ENCODE measurements around the gene PEX14. TPM values are rescaled to one million over a fixed set of nuclear protein-coding genes. Genes with fewer than 3 reads are reported as not detected.

Gene PEX14
- total and polyA plus RNA-seq, 8 donors = 8.2 to 26.3 (median 12.6) TPM

DNA sequence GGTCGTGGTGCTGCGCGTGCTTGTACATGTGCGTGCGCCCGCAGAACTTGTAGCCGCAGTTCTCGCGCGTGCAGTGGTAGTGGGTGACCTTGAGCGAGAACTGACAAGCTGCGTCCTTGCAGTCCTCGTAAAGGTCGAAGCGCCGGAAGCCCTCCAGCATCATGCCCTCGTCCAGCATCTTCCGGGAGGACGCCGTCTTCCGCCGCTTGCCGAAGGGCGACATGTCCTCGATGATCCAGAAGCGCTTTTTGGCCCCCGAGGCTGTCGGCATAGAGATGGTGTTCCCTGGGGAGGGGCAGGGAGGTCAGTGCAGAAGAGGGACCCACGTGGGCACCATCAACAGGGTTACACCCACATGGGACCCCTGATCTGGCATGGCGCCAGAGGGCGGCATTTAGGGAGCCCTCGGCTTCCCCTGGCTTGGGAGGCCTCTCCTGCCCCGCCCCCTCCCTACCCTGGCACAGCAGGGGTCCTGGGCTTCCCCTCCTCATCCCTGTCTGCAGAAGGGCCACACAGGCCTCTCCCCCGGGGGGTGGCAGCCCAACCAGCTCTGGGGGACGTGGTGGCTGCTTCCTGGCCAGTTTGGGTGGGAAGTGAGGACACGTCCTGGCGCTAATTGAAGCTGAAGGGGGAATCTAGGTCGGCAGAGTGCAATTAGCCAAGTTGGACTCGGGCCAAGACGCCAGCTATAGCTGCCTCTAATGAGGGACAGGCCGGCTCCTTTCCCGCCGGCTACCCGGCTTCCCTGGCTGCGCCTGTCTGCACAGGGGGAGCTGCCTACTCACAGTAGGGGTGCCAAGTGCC, 165.2 kb downstream of the PEX14 start:
- Histone ChIP-seq H3K9me3 (no peaks in the 10 kb centered on the region), H3K36me3 (peaks cover 29 to 65% (median 59%) of the 10 kb centered on the region in 4 donors), H3K4me3 (no peak overlapping the region), H3K4me1 (peaks cover 37 to 75% (median 62%) of the 10 kb centered on the region in 4 donors), H3K27me3 (peaks cover 0 to 8% (median 4%) of the 10 kb centered on the region in 3 donors), H3K27ac (peak overlapping the region; percentile 52 to 80 (median 61))
- no peak for TF ChIP-seq EP300 (IDR thresholded peaks at IDR 0.05)
- TF ChIP-seq, protein P1, sequence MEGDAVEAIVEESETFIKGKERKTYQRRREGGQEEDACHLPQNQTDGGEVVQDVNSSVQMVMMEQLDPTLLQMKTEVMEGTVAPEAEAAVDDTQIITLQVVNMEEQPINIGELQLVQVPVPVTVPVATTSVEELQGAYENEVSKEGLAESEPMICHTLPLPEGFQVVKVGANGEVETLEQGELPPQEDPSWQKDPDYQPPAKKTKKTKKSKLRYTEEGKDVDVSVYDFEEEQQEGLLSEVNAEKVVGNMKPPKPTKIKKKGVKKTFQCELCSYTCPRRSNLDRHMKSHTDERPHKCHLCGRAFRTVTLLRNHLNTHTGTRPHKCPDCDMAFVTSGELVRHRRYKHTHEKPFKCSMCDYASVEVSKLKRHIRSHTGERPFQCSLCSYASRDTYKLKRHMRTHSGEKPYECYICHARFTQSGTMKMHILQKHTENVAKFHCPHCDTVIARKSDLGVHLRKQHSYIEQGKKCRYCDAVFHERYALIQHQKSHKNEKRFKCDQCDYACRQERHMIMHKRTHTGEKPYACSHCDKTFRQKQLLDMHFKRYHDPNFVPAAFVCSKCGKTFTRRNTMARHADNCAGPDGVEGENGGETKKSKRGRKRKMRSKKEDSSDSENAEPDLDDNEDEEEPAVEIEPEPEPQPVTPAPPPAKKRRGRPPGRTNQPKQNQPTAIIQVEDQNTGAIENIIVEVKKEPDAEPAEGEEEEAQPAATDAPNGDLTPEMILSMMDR (IDR thresholded peaks at IDR 0.05) = no peak
- no peak for TF ChIP-seq POLR2AphosphoS5 (IDR thresholded peaks at IDR 0.05)
- TF ChIP-seq POLR2A (IDR thresholded peaks at IDR 0.05) = no peak
- peak; percentile 55 to 76 for DNase-seq
- 76 to 86% (median 81%) methylated on average over 37 to 45 of the region's 45 CpGs for whole genome bisulfite sequencing, 5 donors
- intact Hi-C loops (cut with DNase I; ENCODE audit: low total_unique reads) = no loop called here

DNA sequence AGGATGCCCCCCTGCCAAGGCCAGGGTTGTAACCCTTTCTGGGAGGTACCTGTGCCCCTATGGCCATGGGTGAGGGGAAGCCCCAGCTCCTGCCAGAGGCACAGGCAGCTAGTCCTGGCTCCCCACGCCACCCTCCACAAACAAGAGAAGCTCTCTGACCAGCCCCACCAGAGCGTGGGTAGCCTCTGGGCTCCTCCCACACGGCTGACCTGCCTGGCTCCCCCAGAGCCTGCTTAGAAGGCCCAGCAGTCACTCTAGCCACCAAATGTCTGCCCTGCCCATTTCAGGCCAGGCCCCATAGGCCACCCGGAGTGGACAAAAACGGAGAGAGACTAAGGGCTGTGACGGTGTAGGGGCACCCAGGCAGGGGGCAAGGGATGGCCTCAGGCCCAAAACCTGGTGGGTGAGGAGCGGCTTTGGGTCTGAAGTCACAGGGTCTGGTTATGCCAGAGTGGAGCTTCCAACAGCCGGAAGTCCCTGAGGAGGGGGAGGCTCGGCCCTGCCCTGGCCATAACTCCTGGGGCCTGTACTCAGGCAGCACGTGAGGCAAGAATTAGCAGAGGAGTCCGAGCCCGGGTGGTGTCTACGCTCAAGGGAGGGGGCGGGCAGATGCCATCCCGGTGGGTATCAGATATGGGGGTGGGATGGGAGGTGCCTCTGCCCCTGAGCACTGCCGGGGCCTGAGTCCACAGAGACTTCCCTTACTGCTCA, 166.2 kb downstream of the PEX14 start:
- Histone ChIP-seq H3K36me3 (peaks cover 38 to 76% (median 69%) of the 10 kb centered on the region in 4 donors), H3K27me3 (peaks cover 0 to 8% (median 4%) of the 10 kb centered on the region in 3 donors), H3K27ac (peak overlapping the region; percentile 52 to 80 (median 61)), H3K9me3 (no peaks in the 10 kb centered on the region), H3K4me1 (peaks cover 28 to 66% (median 52%) of the 10 kb centered on the region in 4 donors), H3K4me3 (no peak overlapping the region)
- TF ChIP-seq POLR2AphosphoS5 (IDR thresholded peaks at IDR 0.05) (no peak), POLR2A (IDR thresholded peaks at IDR 0.05) (no peak), EP300 (IDR thresholded peaks at IDR 0.05) (no peak)
- TF ChIP-seq, protein P1 (IDR thresholded peaks at IDR 0.05) = no peak
- DNase-seq = no peak
- 54 to 79% (median 59%) methylated on average over 11 to 16 of the region's 16 CpGs for WGBS, 5 donors
- intact Hi-C loops (cut with DNase I; ENCODE audit: low total_unique reads) = no loop called here

DNA sequence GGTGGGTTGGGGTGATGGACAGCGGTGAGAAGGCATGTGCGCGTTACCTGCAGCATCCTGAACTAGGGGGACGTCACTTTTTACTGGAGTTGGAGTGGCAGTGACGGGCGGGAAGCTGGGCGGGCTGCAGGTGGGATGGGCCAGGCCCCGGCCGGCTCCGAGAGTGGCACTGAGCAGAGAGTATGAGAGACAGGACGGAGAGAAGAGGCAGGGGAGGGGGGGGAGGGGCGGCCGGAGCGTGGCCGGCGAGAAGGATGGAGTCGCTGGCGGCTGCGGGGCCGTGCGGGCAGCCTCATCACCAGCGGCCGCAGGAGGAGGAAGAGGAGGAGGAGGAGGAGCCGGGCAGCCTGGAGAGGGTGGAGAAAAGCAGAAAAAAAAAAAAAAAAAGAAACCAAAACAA, 167.2 kb downstream of the PEX14 start:
- Histone ChIP-seq H3K27ac (peak overlapping the region in 4 of 5 donors; percentile 52 to 80 (median 62)), H3K9me3 (no peaks in the 10 kb centered on the region), H3K4me3 (no peak overlapping the region), H3K27me3 (peaks cover 0 to 8% (median 4%) of the 10 kb centered on the region in 3 donors), H3K36me3 (peaks cover 39 to 85% (median 75%) of the 10 kb centered on the region in 4 donors), H3K4me1 (peaks cover 35 to 71% (median 52%) of the 10 kb centered on the region in 4 donors)
- TF ChIP-seq EP300 (IDR thresholded peaks at IDR 0.05) (no peak), POLR2A (IDR thresholded peaks at IDR 0.05) (no peak), POLR2AphosphoS5 (IDR thresholded peaks at IDR 0.05) (no peak)
- TF ChIP-seq, protein P1 (IDR thresholded peaks at IDR 0.05) = no peak
- intact Hi-C loops (cut with DNase I; ENCODE audit: low total_unique reads) = no loop called here
- no peak for DNase-seq
- WGBS, 5 donors = 73 to 89% (median 83%) methylated on average over 24 of the region's 24 CpGs

DNA sequence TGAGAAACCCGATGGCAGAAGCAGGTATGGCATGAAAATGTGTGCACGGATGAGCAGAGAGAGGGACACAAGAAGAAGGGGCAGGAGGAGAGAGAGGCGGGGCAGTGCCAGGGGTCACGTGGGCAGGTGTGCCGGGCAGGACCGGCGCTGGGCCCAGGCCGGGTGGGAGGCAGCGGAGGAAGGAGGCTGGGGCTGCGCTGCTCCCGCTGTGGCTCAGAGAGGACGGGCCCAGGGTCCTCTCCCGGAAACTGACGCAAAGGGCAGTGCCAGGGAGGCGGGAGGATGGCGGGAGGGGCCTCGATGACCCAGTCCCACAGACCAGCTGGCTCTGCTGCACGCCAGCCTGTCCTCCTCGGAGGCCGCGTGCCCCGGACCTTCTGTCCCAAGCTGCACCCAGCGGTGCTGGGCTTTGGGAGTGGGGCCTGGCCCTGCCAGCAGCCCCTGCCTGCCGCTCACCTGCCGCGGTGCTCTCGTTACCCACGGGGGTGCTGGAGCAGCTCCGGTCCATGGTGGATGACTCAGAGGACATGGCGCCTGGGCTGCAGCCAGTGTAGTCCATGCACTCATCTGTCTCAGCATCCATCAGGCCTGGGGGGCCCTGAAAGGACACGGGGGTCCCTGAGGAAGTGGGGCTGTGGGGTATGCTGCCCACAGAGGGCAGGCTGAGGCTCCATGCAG, 167.8 kb downstream of the PEX14 start:
- H3K4me1 ChIP-seq = peaks cover 31 to 71% (median 51%) of the 10 kb centered on the region in 4 donors
- TF ChIP-seq EP300 (IDR thresholded peaks at IDR 0.05) = no peak
- TF ChIP-seq POLR2A (IDR thresholded peaks at IDR 0.05) = no peak
- TF ChIP-seq POLR2AphosphoS5 (IDR thresholded peaks at IDR 0.05) = no peak
- TF ChIP-seq, protein P1 (IDR thresholded peaks at IDR 0.05) = no peak
- intact Hi-C loops (cut with DNase I; ENCODE audit: low total_unique reads) = no loop called here
- peaks cover 44 to 87% (median 79%) of the 10 kb centered on the region in 4 donors for H3K36me3 ChIP-seq
- peak overlapping the region in 2 of 5 donors; percentile 59 to 80 for H3K27ac ChIP-seq
- DNase-seq = no peak
- 75 to 89% (median 87%) methylated on average over 15 to 31 of the region's 31 CpGs for WGBS, 5 donors
- H3K27me3 ChIP-seq = peaks cover 0 to 8% (median 4%) of the 10 kb centered on the region in 3 donors
- no peak overlapping the region for H3K4me3 ChIP-seq
- H3K9me3 ChIP-seq = no peaks in the 10 kb centered on the region
